Neural cell (in vitro differentiated cells): ENCODE results near the gene AFF3. TPM values are rescaled to one million over a fixed set of nuclear protein-coding genes. Genes with fewer than 3 reads are reported as not detected.

ENCODE experiments used
- H2AFZ ChIP-seq: fragments of 200-600, 300-800 bp; sonication (generic), shearing (Covaris generic); 2 replicates; pipeline ENCODE4 v1.6.0; 2014; ENCODE audit warnings: low read depth, mild to moderate bottlenecking, antibody characterized with exemption, low read length, moderate library complexity
- H3F3A ChIP-seq: fragments of 200-600 bp; shearing (Covaris generic); 2 replicates; pipeline ENCODE4 v1.6.1; 2016; ENCODE audit warnings: mild to moderate bottlenecking, moderate library complexity, mixed read lengths, antibody characterized with exemption, low read length; ENCODE audit not compliant: insufficient read depth, poor library complexity, severe bottlenecking
- H3K27ac ChIP-seq: fragments of 200-600, 300-800 bp; sonication (generic), shearing (Covaris generic); 2 replicates; pipeline ENCODE4 v1.5.1; 2014; ENCODE audit warnings: mild to moderate bottlenecking, low read length, moderate library complexity
- H3K27me3 ChIP-seq: fragments of 300-800, 200-600 bp; sonication (generic), shearing (Covaris generic); 2 replicates; pipeline ENCODE4 v1.6.0; 2014; ENCODE audit warnings: mild to moderate bottlenecking, low read depth, low read length, moderate library complexity; ENCODE audit not compliant: insufficient read depth
- H3K36me3 ChIP-seq: fragments of 300-800, 200-600 bp; sonication (generic), shearing (Covaris generic); 2 replicates; pipeline ENCODE4 v1.5.1; 2014; ENCODE audit warnings: mild to moderate bottlenecking, antibody characterized with exemption, low read length, moderate library complexity; ENCODE audit not compliant: insufficient read depth
- H3K4me2 ChIP-seq: fragments of 300-800, 200-600 bp; sonication (generic), shearing (Covaris generic); 2 replicates; pipeline ENCODE4 v1.6.0; 2014; ENCODE audit warnings: mild to moderate bottlenecking, low read length
- H3K4me3 ChIP-seq: fragments of 300-800, 200-600 bp; sonication (generic), shearing (Covaris generic); 2 replicates; pipeline ENCODE4 v1.5.1; 2014; ENCODE audit warnings: mild to moderate bottlenecking, low read length, moderate library complexity
- H3K79me2 ChIP-seq: fragments of 200-600 bp; shearing (Covaris generic); replicated peaks from 2 replicates; pipeline ENCODE4 v1.6.0; 2014; ENCODE audit warnings: mild to moderate bottlenecking, low read length, moderate library complexity; ENCODE audit not compliant: insufficient read depth
- H3K9ac ChIP-seq: fragments of 300-800, 200-600 bp; sonication (generic), shearing (Covaris generic); 2 replicates; pipeline ENCODE4 v1.6.1; 2016; ENCODE audit warnings: mild to moderate bottlenecking, low read length, mixed read lengths
- H3K9me2 ChIP-seq: fragments of 200-600 bp; shearing (Covaris generic); 2 replicates; pipeline ENCODE4 v1.6.1; 2016; ENCODE audit warnings: mild to moderate bottlenecking, low read length, mixed read lengths; ENCODE audit not compliant: insufficient read depth
- H3K9me3 ChIP-seq: fragments of 200-600, 300-800 bp; sonication (generic), shearing (Covaris generic); 2 replicates; pipeline ENCODE4 v1.6.1; 2016; ENCODE audit warnings: mild to moderate bottlenecking, mixed run types, low read length, moderate library complexity, mixed read lengths
- H4K20me1 ChIP-seq: fragments of 200-600 bp; shearing (Covaris generic); 2 replicates; pipeline ENCODE4 v1.6.1; 2016; ENCODE audit warnings: mild to moderate bottlenecking, mixed run types; ENCODE audit not compliant: insufficient read depth
- CTCF ChIP-seq: fragments of 450-650 bp; IDR thresholded peaks from 2 replicates; pipeline ENCODE4 v1.5.1; 2014; ENCODE audit warnings: antibody characterized with exemption, mild to moderate bottlenecking, moderate library complexity; ENCODE audit not compliant: poor library complexity, severe bottlenecking
- EP300 ChIP-seq: fragments of 450-650 bp; conservative IDR thresholded peaks from 2 replicates; pipeline ENCODE4 v1.6.1; 2014; ENCODE audit warnings: antibody characterized with exemption, mild to moderate bottlenecking, moderate library complexity; ENCODE audit not compliant: poor library complexity, severe bottlenecking
- EZH2 ChIP-seq: fragments of 200-600, 300-800 bp; shearing (Covaris generic), sonication (generic); IDR thresholded peaks from 2 replicates; pipeline ENCODE4 v1.6.1; 2014; ENCODE audit warnings: antibody characterized with exemption, low read length, borderline replicate concordance, mild to moderate bottlenecking; ENCODE audit not compliant: insufficient read depth, poor library complexity, severe bottlenecking
- MXI1 ChIP-seq: fragments of 450-650 bp; conservative IDR thresholded peaks from 2 replicates; pipeline ENCODE4 v1.6.1; 2014; ENCODE audit warnings: antibody characterized with exemption, mild to moderate bottlenecking; ENCODE audit not compliant: poor library complexity, severe bottlenecking
- POLR2AphosphoS5 ChIP-seq: IDR thresholded peaks from 2 replicates; pipeline ENCODE4 v1.6.1; 2012
- RAD21 ChIP-seq: fragments of 450-650 bp; conservative IDR thresholded peaks from 2 replicates; pipeline ENCODE4 v1.6.1; 2014; ENCODE audit warnings: antibody characterized with exemption, mild to moderate bottlenecking, moderate library complexity
- SMC3 ChIP-seq: fragments of 450-650 bp; conservative IDR thresholded peaks from 2 replicates; pipeline ENCODE4 v1.6.1; 2014; ENCODE audit warnings: antibody characterized with exemption, mild to moderate bottlenecking, moderate library complexity; ENCODE audit not compliant: poor library complexity
- TAF1 ChIP-seq: IDR thresholded peaks from 2 replicates; pipeline ENCODE4 v1.6.1; 2012; ENCODE audit warnings: low read depth
- polyA plus RNA-seq: library from polyadenylated mRNA; depleted of rRNA; stranded (reverse); fragments of >200 nt; gene quantifications from 2 replicates; pipeline ENCODE4 v1.2.3, GENCODE V29; 2014
- TF ChIP-seq, protein P1 (sequence below): IDR thresholded peaks from 2 replicates; pipeline ENCODE4 v1.6.1; 2012; ENCODE audit warnings: borderline replicate concordance

Gene AFF3
- polyA plus RNA-seq, 1 donor from 2014 or later: 5.1 TPM

- Histone ChIP-seq H4K20me1 (no peaks in the 10 kb centered on the region), H3K36me3 (no peaks in the 10 kb centered on the region), H3K4me3 (no peak overlapping the region), H2AFZ (no peak overlapping the region), H3K27me3 (no peaks in the 10 kb centered on the region), H3K9me2 (no peaks in the 10 kb centered on the region), H3K27ac (no peak overlapping the region), H3K9me3 (no peaks in the 10 kb centered on the region), H3K9ac (no peak overlapping the region), H3K79me2 (no peaks in the 10 kb centered on the region), H3K4me2 (no peak overlapping the region), H3F3A (no peaks in the 10 kb centered on the region)
- TF ChIP-seq SMC3: no peak
- no peak for TF ChIP-seq EZH2
- TF ChIP-seq, protein P1, sequence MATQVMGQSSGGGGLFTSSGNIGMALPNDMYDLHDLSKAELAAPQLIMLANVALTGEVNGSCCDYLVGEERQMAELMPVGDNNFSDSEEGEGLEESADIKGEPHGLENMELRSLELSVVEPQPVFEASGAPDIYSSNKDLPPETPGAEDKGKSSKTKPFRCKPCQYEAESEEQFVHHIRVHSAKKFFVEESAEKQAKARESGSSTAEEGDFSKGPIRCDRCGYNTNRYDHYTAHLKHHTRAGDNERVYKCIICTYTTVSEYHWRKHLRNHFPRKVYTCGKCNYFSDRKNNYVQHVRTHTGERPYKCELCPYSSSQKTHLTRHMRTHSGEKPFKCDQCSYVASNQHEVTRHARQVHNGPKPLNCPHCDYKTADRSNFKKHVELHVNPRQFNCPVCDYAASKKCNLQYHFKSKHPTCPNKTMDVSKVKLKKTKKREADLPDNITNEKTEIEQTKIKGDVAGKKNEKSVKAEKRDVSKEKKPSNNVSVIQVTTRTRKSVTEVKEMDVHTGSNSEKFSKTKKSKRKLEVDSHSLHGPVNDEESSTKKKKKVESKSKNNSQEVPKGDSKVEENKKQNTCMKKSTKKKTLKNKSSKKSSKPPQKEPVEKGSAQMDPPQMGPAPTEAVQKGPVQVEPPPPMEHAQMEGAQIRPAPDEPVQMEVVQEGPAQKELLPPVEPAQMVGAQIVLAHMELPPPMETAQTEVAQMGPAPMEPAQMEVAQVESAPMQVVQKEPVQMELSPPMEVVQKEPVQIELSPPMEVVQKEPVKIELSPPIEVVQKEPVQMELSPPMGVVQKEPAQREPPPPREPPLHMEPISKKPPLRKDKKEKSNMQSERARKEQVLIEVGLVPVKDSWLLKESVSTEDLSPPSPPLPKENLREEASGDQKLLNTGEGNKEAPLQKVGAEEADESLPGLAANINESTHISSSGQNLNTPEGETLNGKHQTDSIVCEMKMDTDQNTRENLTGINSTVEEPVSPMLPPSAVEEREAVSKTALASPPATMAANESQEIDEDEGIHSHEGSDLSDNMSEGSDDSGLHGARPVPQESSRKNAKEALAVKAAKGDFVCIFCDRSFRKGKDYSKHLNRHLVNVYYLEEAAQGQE: no peak
- no peak for TF ChIP-seq POLR2AphosphoS5
- TF ChIP-seq RAD21: no peak
These were observed 278.5 kb downstream of the AFF3 start for GRCh38 chr2:99863903-99864270.

DNA sequence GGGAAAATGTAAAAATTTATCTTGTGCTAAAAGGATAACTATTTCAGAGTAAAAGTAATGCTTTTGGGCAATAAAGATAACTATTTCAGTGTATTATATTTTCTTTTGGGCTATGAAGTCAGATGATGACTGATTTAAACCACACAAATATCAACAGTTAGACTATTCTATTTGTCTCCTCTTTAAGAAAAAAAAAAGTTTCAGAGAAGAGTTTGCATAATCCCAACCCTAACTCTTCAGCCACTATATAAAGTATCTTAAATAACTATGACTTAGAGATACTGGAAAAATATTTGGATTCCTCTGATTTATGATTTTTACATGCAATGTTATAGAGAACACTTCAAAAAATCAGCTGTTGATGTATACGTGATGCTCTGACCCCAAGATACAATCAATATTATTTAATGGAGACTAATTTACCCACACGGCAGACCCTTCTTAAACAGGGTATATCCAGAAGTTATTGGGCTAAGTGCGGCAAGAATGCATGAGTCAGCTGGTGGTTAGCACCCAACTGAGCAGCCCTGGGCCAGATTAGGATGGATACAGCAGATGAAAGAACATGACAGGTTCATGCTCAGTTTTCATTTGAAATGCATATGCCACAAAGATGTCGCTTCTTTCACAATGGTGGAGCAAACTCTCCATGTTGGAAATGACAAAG, 279.0 kb downstream of the AFF3 start:
- TF ChIP-seq CTCF: no peak
- TF ChIP-seq MXI1: no peak
- no peak for TF ChIP-seq POLR2AphosphoS5
- TF ChIP-seq EZH2: no peak
- no peak for TF ChIP-seq RAD21
- TF ChIP-seq TAF1: no peak
- TF ChIP-seq, protein P1: no peak
- TF ChIP-seq EP300: no peak
- H3K4me2 ChIP-seq: no peak overlapping the region

More for the DNA sequence above, 279.0 kb downstream of the AFF3 start:
- Histone ChIP-seq H3K9me3 (no peaks in the 10 kb centered on the region), H3K9me2 (no peaks in the 10 kb centered on the region), H3K4me3 (no peak overlapping the region), H4K20me1 (no peaks in the 10 kb centered on the region), H2AFZ (no peak overlapping the region), H3K27me3 (no peaks in the 10 kb centered on the region), H3K27ac (no peak overlapping the region), H3F3A (no peaks in the 10 kb centered on the region), H3K79me2 (no peaks in the 10 kb centered on the region), H3K36me3 (no peaks in the 10 kb centered on the region), H3K9ac (no peak overlapping the region)
